GM13976 (cell line): ENCODE measurements around the gene TADA3.

Source experiments
- DNase-seq: peaks from one replicate; pipeline ENCODE4 v3.0.0; 2012; ENCODE audit warnings: low spot score
- CTCF ChIP-seq: IDR thresholded peaks from 2 replicates; pipeline ENCODE4 v1.5.1; 2012; ENCODE audit warnings: borderline replicate concordance, mild to moderate bottlenecking; ENCODE audit not compliant: insufficient read depth; ENCODE audit errors: extremely low read depth, missing control alignments, control extremely low read depth
- in situ Hi-C: fragments of 300-500 bp; cut with MboI; formaldehyde crosslinking; loops from one replicate; pipeline ENCODE4 v1.12.0; 2022; ENCODE audit warnings: low sequenced_read_pairs, mixed read lengths, inconsistent platforms; ENCODE audit not compliant: unreplicated experiment

TADA3 gene

DNA sequence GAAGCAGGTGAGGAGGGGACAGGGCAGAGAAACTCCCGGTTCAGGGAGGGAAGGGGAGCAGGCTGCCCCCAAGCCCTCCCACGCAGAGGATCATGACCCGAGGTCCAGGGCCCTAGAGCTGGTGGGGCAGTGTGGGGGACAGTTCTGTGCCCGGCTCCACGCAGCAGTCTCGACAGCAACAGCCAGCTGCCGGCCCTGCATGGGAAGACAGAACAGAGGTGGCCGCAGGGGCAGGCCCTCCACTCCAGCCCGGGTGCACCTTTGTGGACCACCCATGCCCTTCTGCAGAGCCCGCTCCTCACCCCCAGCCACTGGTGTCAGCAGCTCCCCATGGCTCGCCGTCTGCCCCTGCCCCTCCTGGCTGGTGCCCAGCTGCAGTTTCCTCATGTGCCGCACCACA, 34.8 kb downstream of the TADA3 start:
- in situ Hi-C loops: no loop called here
- TF ChIP-seq CTCF: no peak
- DNase-seq: no peak

GRCh38 chr3:9754678-9755077, 37.6 kb downstream of the TADA3 start:
- DNase-seq: no peak
- in situ Hi-C loops: no loop called here
- no peak for TF ChIP-seq CTCF

GRCh38 chr3:9750556-9751411, 41.5 kb downstream of the TADA3 start:
- DNase-seq: peak; percentile 53
- no peak for TF ChIP-seq CTCF
- in situ Hi-C loops: no loop called here

DNA sequence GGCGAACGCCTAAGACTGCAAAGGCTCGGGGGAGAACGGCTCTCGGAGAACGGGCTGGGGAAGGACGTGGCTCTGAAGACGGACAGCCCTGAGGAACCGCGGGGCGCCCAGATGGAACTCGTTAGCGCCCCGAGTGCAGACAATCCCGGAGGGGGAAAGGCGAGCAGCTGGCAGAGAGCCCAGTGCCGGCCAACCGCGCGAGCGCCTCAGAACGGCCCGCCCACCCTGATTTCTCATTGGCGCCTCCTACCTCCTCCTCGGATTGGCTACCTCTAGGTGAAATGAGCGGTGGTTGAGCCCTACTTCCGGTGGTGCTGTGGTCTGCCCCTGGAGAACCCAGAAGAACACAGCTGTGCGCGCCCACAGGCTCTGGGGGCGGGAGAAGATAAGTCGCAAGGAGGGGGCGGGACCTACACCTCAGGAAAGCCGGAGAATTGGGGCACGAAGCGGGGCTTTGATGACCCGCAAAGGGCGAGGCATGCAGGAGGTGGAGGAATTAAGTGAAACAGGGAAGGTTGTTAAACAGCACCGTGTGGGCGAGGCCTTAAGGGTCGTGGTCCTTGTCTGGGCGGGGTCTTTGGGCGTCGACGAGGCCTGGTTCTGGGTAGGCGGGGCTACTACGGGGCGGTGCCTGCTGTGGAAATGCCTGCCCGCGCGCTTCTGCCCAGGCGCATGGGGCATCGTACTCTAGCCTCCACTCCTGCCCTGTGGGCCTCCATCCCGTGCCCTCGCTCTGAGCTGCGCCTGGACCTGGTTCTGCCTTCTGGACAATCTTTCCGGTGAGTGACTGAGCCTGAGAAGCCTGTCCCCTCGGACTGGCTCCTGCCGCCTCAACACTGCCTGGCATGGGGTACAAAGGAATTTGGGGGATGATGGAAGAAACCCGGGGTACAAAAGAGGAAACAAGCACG, 42.4 kb downstream of the TADA3 start, which contains the start of gene OGG1:
TSS of gene OGG1 (plus strand) at position 308 of the 911 bp plus-strand sequence. CDS start at position 643, 335 bp downstream.
- in situ Hi-C loops: no loop called here
- peak; percentile 99 for DNase-seq
- no peak for TF ChIP-seq CTCF

- TF ChIP-seq CTCF: no peak
- in situ Hi-C loops: no loop called here
- DNase-seq: no peak
Measured at GRCh38 chr3:9749296-9749644, 43.0 kb downstream of the TADA3 start.

- no peak for DNase-seq
- in situ Hi-C loops: no loop called here
- no peak for TF ChIP-seq CTCF
Measured at GRCh38 chr3:9748031-9748430, 44.2 kb downstream of the TADA3 start.
